HepG2 (cell line): ENCODE results near the gene SSBP4. TPM values are rescaled to one million over a fixed set of nuclear protein-coding genes. Genes with fewer than 3 reads are reported as not detected.

ENCODE experiments used
- HNRNPLL ChIP-seq: fragments of 200-400 bp; formaldehyde crosslinking; IDR thresholded peaks from 2 replicates; pipeline ENCODE4 v1.6.1; 2017; ENCODE audit warnings: mild to moderate bottlenecking, low read depth, low read length; ENCODE audit not compliant: poor library complexity, severe bottlenecking
- JARID2 ChIP-seq: sonication (generic); formaldehyde crosslinking; IDR thresholded peaks from 2 replicates; pipeline ENCODE4 v1.8.1; 2023; ENCODE audit warnings: missing genetic modification reagents, inconsistent platforms; ENCODE audit not compliant: insufficient replicate concordance
- MAZ ChIP-seq, 2 experiments: sonication (generic) in 1 of 2; formaldehyde crosslinking in 1 of 2; IDR thresholded peaks; 2 replicates each; pipeline versions ENCODE4 v1.5.0 to v1.6.1; 2012 to 2020; ENCODE audit warnings: low read depth in 2 of 2, mild to moderate bottlenecking in 2 of 2, borderline replicate concordance in 1 of 2, improper control_type of control experiment in 1 of 2, low read length in 1 of 2, missing genetic modification reagents in 1 of 2, moderate library complexity in 1 of 2
- MTA1 ChIP-seq: sonication (generic); formaldehyde crosslinking; IDR thresholded peaks from 2 replicates; pipeline ENCODE4 v1.4.0; 2020; ENCODE audit warnings: missing genetic modification reagents, mild to moderate bottlenecking, borderline replicate concordance
- ONECUT2 ChIP-seq: sonication (generic); formaldehyde crosslinking; IDR thresholded peaks from 2 replicates; pipeline ENCODE4 v1.4.0; 2020; ENCODE audit warnings: missing genetic modification reagents
- WIZ ChIP-seq: sonication (generic); formaldehyde crosslinking; IDR thresholded peaks from 2 replicates; pipeline ENCODE4 v1.5.1; 2020; ENCODE audit warnings: mild to moderate bottlenecking, missing genetic modification reagents
- ZBTB7A ChIP-seq: sonication (generic); formaldehyde crosslinking; IDR thresholded peaks from 2 replicates; pipeline ENCODE4 v1.8.0; 2022; ENCODE audit warnings: mild to moderate bottlenecking, missing genetic modification reagents
- ZMAT5 ChIP-seq: sonication (generic); formaldehyde crosslinking; IDR thresholded peaks from 2 replicates; pipeline ENCODE4 v1.5.0; 2020; ENCODE audit warnings: mild to moderate bottlenecking, low read depth, missing genetic modification reagents, borderline replicate concordance
- ZNF280D ChIP-seq: sonication (generic); formaldehyde crosslinking; IDR thresholded peaks from 2 replicates; pipeline ENCODE4 v1.5.1; 2020; ENCODE audit warnings: mild to moderate bottlenecking, missing genetic modification reagents
- ZNF557 ChIP-seq: sonication (generic); formaldehyde crosslinking; IDR thresholded peaks from 2 replicates; pipeline ENCODE4 v1.4.0; 2020; ENCODE audit warnings: missing genetic modification reagents
- ZNF782 ChIP-seq: sonication (generic); formaldehyde crosslinking; IDR thresholded peaks from 2 replicates; pipeline ENCODE4 v1.4.0; 2020; ENCODE audit warnings: missing genetic modification reagents, mild to moderate bottlenecking, borderline replicate concordance
- polyA plus RNA-seq, 8 experiments: library from polyadenylated mRNA; depleted of rRNA in 3 of 8; stranded (reverse) in 7 of 8; unstranded in 1 of 8; fragments of >200 nt; fragmentation: Illumina TruSeq in 4 of 8; extraction: Trizol in 4 of 8; gene quantifications; 2 replicates each; pipeline versions ENCODE4 v1.2.1 to v1.2.3, GENCODE V29; 2011 to 2016; ENCODE audit warnings: low read depth in 4 of 8, missing spikeins in 1 of 8, mixed read lengths in 1 of 8; ENCODE audit not compliant: insufficient read depth in 1 of 8
- total RNA-seq, 5 experiments: library from RNA; depleted of rRNA; stranded (reverse); fragments of >200 nt; fragmentation: Illumina TruSeq; extraction: Trizol; gene quantifications; 2 replicates each; pipeline ENCODE4 v1.2.3, GENCODE V29; 2016; ENCODE audit warnings: low read depth in 1 of 5
- TF ChIP-seq, protein P1 (sequence below): sonication (generic); formaldehyde crosslinking; IDR thresholded peaks from 2 replicates; pipeline ENCODE4 v1.5.1; 2020; ENCODE audit warnings: mild to moderate bottlenecking, missing genetic modification reagents, borderline replicate concordance
- TF ChIP-seq, protein P2 (sequence below): sonication (generic); formaldehyde crosslinking; IDR thresholded peaks from 2 replicates; pipeline ENCODE4 v1.8.0; 2023; ENCODE audit warnings: mild to moderate bottlenecking, missing genetic modification reagents
- TF ChIP-seq, protein P3 (sequence below): sonication (generic); formaldehyde crosslinking; IDR thresholded peaks from 2 replicates; pipeline ENCODE4 v1.8.1; 2023; ENCODE audit warnings: missing genetic modification reagents, mild to moderate bottlenecking, borderline replicate concordance
- TF ChIP-seq, protein P4 (sequence below): sonication (generic); formaldehyde crosslinking; IDR thresholded peaks from 2 replicates; pipeline ENCODE4 v1.8.1; 2023; ENCODE audit warnings: mild to moderate bottlenecking, missing genetic modification reagents
- TF ChIP-seq, protein P5 (sequence below): sonication (generic); formaldehyde crosslinking; IDR thresholded peaks from 2 replicates; pipeline ENCODE4 v1.5.0; 2020; ENCODE audit warnings: mild to moderate bottlenecking, missing genetic modification reagents

SSBP4 gene
- total and polyA plus RNA-seq, 2 of the 13 experiments (the other 11 are each of a cell fraction or from before 2014, with no cell fraction given) = 20.8 to 39.5 TPM

DNA sequence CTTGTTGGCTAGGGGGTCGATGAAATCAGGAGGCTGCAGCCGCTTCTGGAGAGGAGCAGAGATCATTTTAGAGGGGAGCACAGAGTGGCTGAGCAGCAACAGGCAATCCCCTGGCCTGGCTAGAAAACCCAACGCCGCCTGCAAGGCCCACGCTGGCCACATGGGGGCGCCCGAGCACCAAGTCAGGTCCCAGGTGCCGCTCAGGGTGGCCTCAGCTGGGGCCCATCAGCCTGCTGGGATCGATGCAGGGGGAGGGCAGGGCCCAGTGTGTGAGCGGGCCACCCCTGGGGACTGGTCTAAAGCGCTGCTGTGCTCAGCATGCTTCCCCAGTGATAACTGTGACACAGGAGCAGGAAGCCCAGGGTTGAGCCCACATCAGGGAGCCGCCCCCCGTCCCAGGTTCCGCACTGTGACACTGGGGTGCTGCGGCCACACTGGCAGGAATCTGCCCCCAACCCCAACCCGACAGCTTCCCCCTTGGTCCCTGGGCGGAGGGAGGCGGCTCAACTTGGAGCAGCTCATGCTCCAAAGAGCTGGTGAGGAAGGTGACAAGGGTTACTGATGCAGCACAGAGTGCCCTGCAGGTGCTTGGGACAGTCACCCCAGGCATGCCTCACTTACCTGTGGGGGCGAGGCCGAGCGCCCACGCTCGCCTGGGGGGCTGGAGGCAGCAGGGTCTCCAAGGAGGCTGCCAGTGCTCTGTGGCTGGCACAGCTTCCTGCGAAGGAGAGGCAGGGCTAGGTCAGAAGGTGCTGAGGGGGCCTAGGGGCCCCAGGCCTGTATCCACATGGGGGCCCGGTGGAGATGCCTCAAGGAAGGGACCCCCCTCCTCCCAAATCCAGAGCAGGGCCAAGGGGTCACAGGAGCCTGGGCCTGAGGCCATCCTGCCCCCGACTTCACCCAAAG lies 32.0 kb downstream of the SSBP4 start (continued):
- TF ChIP-seq ZNF280D (CRISPR knock-in tag) (no peak), MTA1 (CRISPR knock-in tag) (peak; percentile 56; the same call in 1 of the 2 replicates), WIZ (CRISPR knock-in tag) (no peak), HNRNPLL (peak; percentile 13), JARID2 (CRISPR knock-in tag) (no peak), MAZ (IDR thresholded peaks at IDR 0.05; ENCODE audit: borderline replicate concordance, low read depth, low read length) (peak; percentile 25; the same call in 1 of the 2 replicates), MAZ (CRISPR knock-in tag; IDR thresholded peaks at IDR 0.05; ENCODE audit: low read depth) (peak; percentile 62; the same call in 1 of the 2 replicates), ZNF557 (no peak), ZBTB7A (CRISPR knock-in tag) (no peak), ONECUT2 (peak; percentile 89), ZNF782 (CRISPR knock-in tag) (peak; percentile 54; the same call in 1 of the 2 replicates), ZMAT5 (no peak)
- TF ChIP-seq, protein P1, sequence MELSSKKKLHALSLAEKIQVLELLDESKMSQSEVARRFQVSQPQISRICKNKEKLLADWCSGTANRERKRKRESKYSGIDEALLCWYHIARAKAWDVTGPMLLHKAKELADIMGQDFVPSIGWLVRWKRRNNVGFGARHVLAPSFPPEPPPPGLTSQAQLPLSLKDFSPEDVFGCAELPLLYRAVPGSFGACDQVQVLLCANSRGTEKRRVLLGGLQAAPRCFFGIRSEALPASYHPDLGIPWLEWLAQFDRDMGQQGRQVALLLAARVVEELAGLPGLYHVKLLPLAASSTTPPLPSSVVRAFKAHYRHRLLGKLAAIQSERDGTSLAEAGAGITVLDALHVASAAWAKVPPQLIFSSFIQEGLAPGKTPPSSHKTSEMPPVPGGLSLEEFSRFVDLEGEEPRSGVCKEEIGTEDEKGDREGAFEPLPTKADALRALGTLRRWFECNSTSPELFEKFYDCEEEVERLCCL (CRISPR knock-in tag) = no peak
- TF ChIP-seq, protein P2, sequence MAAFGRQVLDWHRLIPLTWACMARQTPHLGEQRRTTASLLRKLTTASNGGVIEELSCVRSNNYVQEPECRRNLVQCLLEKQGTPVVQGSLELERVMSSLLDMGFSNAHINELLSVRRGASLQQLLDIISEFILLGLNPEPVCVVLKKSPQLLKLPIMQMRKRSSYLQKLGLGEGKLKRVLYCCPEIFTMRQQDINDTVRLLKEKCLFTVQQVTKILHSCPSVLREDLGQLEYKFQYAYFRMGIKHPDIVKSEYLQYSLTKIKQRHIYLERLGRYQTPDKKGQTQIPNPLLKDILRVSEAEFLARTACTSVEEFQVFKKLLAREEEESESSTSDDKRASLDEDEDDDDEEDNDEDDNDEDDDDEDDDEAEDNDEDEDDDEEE (CRISPR knock-in tag) = no peak
- TF ChIP-seq, protein P3, sequence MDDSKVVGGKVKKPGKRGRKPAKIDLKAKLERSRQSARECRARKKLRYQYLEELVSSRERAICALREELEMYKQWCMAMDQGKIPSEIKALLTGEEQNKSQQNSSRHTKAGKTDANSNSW = no peak
- TF ChIP-seq, protein P4, sequence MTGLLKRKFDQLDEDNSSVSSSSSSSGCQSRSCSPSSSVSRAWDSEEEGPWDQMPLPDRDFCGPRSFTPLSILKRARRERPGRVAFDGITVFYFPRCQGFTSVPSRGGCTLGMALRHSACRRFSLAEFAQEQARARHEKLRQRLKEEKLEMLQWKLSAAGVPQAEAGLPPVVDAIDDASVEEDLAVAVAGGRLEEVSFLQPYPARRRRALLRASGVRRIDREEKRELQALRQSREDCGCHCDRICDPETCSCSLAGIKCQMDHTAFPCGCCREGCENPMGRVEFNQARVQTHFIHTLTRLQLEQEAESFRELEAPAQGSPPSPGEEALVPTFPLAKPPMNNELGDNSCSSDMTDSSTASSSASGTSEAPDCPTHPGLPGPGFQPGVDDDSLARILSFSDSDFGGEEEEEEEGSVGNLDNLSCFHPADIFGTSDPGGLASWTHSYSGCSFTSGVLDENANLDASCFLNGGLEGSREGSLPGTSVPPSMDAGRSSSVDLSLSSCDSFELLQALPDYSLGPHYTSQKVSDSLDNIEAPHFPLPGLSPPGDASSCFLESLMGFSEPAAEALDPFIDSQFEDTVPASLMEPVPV = no peak
- TF ChIP-seq, protein P5, sequence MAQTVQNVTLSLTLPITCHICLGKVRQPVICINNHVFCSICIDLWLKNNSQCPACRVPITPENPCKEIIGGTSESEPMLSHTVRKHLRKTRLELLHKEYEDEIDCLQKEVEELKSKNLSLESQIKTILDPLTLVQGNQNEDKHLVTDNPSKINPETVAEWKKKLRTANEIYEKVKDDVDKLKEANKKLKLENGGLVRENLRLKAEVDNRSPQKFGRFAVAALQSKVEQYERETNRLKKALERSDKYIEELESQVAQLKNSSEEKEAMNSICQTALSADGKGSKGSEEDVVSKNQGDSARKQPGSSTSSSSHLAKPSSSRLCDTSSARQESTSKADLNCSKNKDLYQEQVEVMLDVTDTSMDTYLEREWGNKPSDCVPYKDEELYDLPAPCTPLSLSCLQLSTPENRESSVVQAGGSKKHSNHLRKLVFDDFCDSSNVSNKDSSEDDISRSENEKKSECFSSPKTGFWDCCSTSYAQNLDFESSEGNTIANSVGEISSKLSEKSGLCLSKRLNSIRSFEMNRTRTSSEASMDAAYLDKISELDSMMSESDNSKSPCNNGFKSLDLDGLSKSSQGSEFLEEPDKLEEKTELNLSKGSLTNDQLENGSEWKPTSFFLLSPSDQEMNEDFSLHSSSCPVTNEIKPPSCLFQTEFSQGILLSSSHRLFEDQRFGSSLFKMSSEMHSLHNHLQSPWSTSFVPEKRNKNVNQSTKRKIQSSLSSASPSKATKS = no peak
